ENCODE data around the gene FMOD. TPM values are rescaled to one million over a fixed set of nuclear protein-coding genes. Genes with fewer than 3 reads are reported as not detected.
A peak's percentile ranks its signal among the peaks of the same experiment; 100 is the strongest.

The FMOD gene
- polyA plus RNA-seq, 3 donors, result not detected

- Mint-ChIP-seq H3K27me3 (ENCODE audit: low read depth in 3 of 3) (peaks cover 0 to 6% (median 0%) of the 10 kb centered on the region in 3 donors), H3K4me3 (peak overlapping the region; percentile 69 to 86), H3K4me1 (peaks cover 62% of the 10 kb centered on the region), H3K27ac (peak overlapping the region; percentile 94 to 98 (median 95)), H3K36me3 (no peaks in the 10 kb centered on the region), H3K9me3 (no peaks in the 10 kb centered on the region)
- H3K79me2 ChIP-seq (ENCODE audit: insufficient read depth, low read length), result peaks cover 5% of the 10 kb centered on the region
- H3K4me1 ChIP-seq (ENCODE audit: control insufficient read depth in 1 of 2, insufficient read depth in 2 of 2, low read length in 2 of 2), result peaks cover 61 to 70% of the 10 kb centered on the region in 2 donors
- peak overlapping the region; percentile 39 to 74 (median 53) for H3K4me3 ChIP-seq (replicated peaks in 1 of 3; ENCODE audit: low read depth in 2 of 3, low read length in 3 of 3)
- no peaks in the 10 kb centered on the region for H4K20me1 ChIP-seq (ENCODE audit: insufficient read depth, low read length)
- DNase-seq, result peak; percentile 83 to 90 (median 88)
- 0% methylated on average over 27 of the region's 49 CpGs for WGBS (ENCODE audit: insufficient coverage)
- peak overlapping the region; percentile 87 for H3K4me2 ChIP-seq (replicated peaks; ENCODE audit: extremely low read depth, low read length, poor library complexity, severe bottlenecking)
- peak overlapping the region; percentile 84 for H2AFZ ChIP-seq (ENCODE audit: insufficient read depth, low read depth, low read length, poor library complexity, severe bottlenecking)
- TF ChIP-seq CTCF (IDR thresholded peaks at IDR 0.05), result no peak
- intact Hi-C loops (cut with micrococcal nuclease), result loop anchor here in 1 of 2 donors (5.0 kb wide), 1 partner anchor 40 kb away; no protein-coding TSS in a partner anchor
- peak overlapping the region; percentile 93 to 94 for H3K27ac ChIP-seq (ENCODE audit: low read depth in 1 of 2, low read length in 2 of 2)
- H3K27me3 ChIP-seq (ENCODE audit: control insufficient read depth in 2 of 2, insufficient read depth in 2 of 2, low read length in 2 of 2), result no peaks in the 10 kb centered on the region
- H3K9me3 ChIP-seq (replicated peaks in 1 of 2; ENCODE audit: control insufficient read depth in 1 of 2, insufficient read depth in 1 of 2, low read length in 2 of 2), result no peaks in the 10 kb centered on the region
- H3K36me3 ChIP-seq (replicated peaks in 1 of 2; ENCODE audit: control insufficient read depth in 1 of 2, insufficient read depth in 2 of 2, low read length in 2 of 2), result no peaks in the 10 kb centered on the region
- H3K9ac ChIP-seq (ENCODE audit: insufficient read depth, low read length, poor library complexity, severe bottlenecking), result peak overlapping the region; percentile 72
Measured at GRCh38 chr1:203326830-203327683, 23.9 kb downstream of the FMOD start.

DNA sequence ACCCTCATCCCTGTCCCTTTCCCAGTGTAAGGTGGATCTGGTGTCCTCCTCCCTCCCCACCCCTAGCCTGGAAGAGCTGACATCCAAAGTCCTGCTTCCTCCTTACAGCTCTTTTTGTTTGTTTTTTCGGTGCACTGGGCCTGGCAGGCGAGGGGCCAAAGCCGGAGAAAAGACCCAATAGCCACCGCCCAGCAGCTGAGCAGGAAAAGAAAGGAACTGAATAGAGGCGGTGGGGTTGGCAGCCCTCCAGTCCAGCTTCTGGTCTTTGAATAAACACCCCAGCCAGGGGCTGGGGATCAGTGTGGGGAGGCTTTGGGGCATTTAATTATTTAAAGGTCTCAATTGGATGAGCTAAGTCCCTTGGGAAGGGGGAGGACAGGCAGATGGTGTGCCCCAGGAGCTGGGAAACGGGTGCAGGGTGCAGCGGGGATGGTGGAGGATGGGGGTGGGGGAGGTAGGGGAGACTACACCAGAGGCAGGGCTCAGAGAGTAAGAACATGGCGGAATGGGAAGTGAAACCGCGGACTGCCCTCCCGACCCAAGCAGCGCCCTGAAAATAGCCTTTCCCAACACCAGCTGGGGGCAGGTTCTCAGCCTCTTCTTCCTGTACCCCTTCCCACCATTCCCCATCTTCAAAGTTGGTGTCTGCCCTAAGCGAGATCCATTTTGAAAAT is 25.4 kb downstream of the FMOD start:
- Mint-ChIP-seq H3K9me3 (no peaks in the 10 kb centered on the region), H3K27me3 (ENCODE audit: low read depth in 3 of 3) (peaks cover 0 to 2% (median 0%) of the 10 kb centered on the region in 3 donors), H3K4me3 (peak overlapping the region; percentile 66 to 80), H3K36me3 (no peaks in the 10 kb centered on the region), H3K4me1 (peaks cover 71% of the 10 kb centered on the region), H3K27ac (peak overlapping the region; percentile 94 to 98 (median 95))
- Histone ChIP-seq H3K9ac (ENCODE audit: insufficient read depth, low read length, poor library complexity, severe bottlenecking) (peak overlapping the region; percentile 46), H3K4me1 (ENCODE audit: control insufficient read depth in 1 of 2, insufficient read depth in 2 of 2, low read length in 2 of 2) (peaks cover 76 to 79% of the 10 kb centered on the region in 2 donors), H3K4me2 (replicated peaks; ENCODE audit: extremely low read depth, low read length, poor library complexity, severe bottlenecking) (peak overlapping the region; percentile 87), H3K79me2 (ENCODE audit: insufficient read depth, low read length) (peaks cover 5% of the 10 kb centered on the region), H3K36me3 (replicated peaks in 1 of 2; ENCODE audit: control insufficient read depth in 1 of 2, insufficient read depth in 2 of 2, low read length in 2 of 2) (no peaks in the 10 kb centered on the region), H3K9me3 (replicated peaks in 1 of 2; ENCODE audit: control insufficient read depth in 1 of 2, insufficient read depth in 1 of 2, low read length in 2 of 2) (no peaks in the 10 kb centered on the region), H3K27ac (ENCODE audit: low read depth in 1 of 2, low read length in 2 of 2) (peak overlapping the region; percentile 81 to 93), H4K20me1 (ENCODE audit: insufficient read depth, low read length) (no peaks in the 10 kb centered on the region), H3K4me3 (replicated peaks in 1 of 3; ENCODE audit: low read depth in 2 of 3, low read length in 3 of 3) (peak overlapping the region in 2 of 3 experiments; percentile 17 to 74), H3K27me3 (ENCODE audit: control insufficient read depth in 2 of 2, insufficient read depth in 2 of 2, low read length in 2 of 2) (no peaks in the 10 kb centered on the region), H2AFZ (ENCODE audit: insufficient read depth, low read depth, low read length, poor library complexity, severe bottlenecking) (peak overlapping the region; percentile 39)
- WGBS (ENCODE audit: insufficient coverage), result 0% methylated on average over 7 of the region's 13 CpGs
- DNase-seq, result peak; percentile 75 to 89 (median 87)
- TF ChIP-seq CTCF (IDR thresholded peaks at IDR 0.05), result no peak
- intact Hi-C loops (cut with micrococcal nuclease), result loop anchor here in 1 of 2 donors (2.0 to 5.0 kb wide), 2 partner anchors 38 to 51 kb away; no protein-coding TSS in a partner anchor

Data from CD14-positive monocyte (primary cell).